Mucosa of descending colon (tissue), 3 donors: ENCODE results near the gene ZNF595. TPM values are rescaled to one million over a fixed set of nuclear protein-coding genes. Genes with fewer than 3 reads are reported as not detected.
A peak's percentile ranks its signal among the peaks of the same experiment; 100 is the strongest.

Source experiments
- ATAC-seq: fragments of 200-7000 bp; cut with Tn5 transposase; one replicate; pipeline ENCODE4 v1.9.1; 2020; ENCODE audit warnings: mild to moderate bottlenecking, moderate library complexity
- DNase-seq, 3 donors: peaks; one replicate each; pipeline ENCODE4 v3.0.0-alpha.2; 2020
- H3K36me3 ChIP-seq: fragments of 200-600 bp; one replicate; pipeline ENCODE4 v1.8.0; 2021; ENCODE audit warnings: low read depth, mild to moderate bottlenecking
- H3K4me1 ChIP-seq: fragments of 200-600 bp; one replicate; pipeline ENCODE4 v1.8.0; 2021; ENCODE audit warnings: low read depth, mild to moderate bottlenecking
- H3K4me3 ChIP-seq: fragments of 200-600 bp; one replicate; pipeline ENCODE4 v1.8.0; 2021; ENCODE audit warnings: mild to moderate bottlenecking
- H3K9me3 ChIP-seq: fragments of 200-600 bp; one replicate; pipeline ENCODE4 v1.8.0; 2021; ENCODE audit warnings: mild to moderate bottlenecking
- intact Hi-C, 2 donors: fragments of 100-400 bp; cut with DNase I in 1 of 2; cut with micrococcal nuclease in 1 of 2; formaldehyde crosslinking; loops; one replicate each; pipeline versions ENCODE4 v1.11.0 to v1.11.1; 2022; cut with DNase I, micrococcal nuclease
- total RNA-seq, 3 donors: library from RNA; stranded (reverse); fragmentation: NEBNext Ultra II Directional in 2 of 3; extraction: Animal tissue kit (Norgen Biotek cat#: 25700) in 2 of 3; gene quantifications; one replicate each; pipeline versions ENCODE4 v1.2.1 to v1.2.4, GENCODE V29; 2021 to 2023
- TF ChIP-seq, protein P1 (sequence below): fragments of 200-600 bp; IDR thresholded peaks from one replicate; pipeline ENCODE4 v1.8.0; 2022; ENCODE audit warnings: antibody characterized with exemption, mild to moderate bottlenecking
- donor health status: DM: no; HTN: no; CAD: no; lungs with moderate emphysema.
- donor health status: DM: no; HTN: no; CAD: no.
- donor health status: DM: no; HTN: yes; CAD: no.

The ZNF595 gene
- total RNA-seq, 3 donors from 2014 or later = 10.0 to 24.3 (median 17.5) TPM

DNA sequence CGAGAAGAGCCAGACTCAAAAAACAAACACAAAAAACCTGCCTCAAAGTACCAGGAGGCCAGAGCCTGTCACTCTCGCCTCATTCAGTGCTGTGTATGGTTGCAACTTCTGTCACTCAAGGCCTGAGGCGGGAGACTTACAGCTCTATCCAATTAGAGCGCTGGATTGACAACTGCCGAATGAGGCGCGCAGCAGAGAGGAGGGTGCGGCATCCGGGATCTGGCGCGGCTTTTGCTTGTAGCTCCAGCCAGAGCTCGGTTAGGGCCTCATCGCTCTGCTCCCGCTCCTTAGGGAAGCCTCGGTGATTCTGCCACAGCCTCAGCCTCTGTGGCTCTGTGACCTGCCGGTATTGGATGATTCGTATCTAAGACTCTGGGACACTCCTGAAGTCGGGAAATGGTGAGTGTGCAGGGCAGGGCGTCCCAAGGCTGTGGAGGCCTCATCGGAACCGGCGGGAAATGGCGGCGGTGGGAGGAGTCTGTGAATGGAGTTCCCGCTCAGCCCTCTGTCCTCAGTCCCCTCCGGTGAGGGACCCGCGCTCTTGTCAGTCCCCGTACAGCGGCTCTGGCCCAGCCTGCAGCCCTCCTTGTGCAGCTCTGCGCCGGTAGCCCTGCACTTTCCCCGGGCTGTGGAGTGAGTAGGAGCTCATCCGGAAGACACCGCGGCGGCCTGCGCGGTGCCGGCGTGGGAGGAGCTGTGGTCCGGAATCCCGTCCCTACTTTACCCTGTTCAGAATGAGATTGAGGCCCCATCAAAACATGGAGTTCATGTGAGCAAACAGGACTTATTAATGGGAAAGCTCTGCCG is 71.4 kb downstream of the ZNF595 start, which contains the start of gene ZNF718:
Gene ZNF718, plus strand, starts transcription at position 227 of the 807 bp plus-strand sequence. Its CDS starts 170 bp downstream, at position 397.
- TF ChIP-seq, protein P1, sequence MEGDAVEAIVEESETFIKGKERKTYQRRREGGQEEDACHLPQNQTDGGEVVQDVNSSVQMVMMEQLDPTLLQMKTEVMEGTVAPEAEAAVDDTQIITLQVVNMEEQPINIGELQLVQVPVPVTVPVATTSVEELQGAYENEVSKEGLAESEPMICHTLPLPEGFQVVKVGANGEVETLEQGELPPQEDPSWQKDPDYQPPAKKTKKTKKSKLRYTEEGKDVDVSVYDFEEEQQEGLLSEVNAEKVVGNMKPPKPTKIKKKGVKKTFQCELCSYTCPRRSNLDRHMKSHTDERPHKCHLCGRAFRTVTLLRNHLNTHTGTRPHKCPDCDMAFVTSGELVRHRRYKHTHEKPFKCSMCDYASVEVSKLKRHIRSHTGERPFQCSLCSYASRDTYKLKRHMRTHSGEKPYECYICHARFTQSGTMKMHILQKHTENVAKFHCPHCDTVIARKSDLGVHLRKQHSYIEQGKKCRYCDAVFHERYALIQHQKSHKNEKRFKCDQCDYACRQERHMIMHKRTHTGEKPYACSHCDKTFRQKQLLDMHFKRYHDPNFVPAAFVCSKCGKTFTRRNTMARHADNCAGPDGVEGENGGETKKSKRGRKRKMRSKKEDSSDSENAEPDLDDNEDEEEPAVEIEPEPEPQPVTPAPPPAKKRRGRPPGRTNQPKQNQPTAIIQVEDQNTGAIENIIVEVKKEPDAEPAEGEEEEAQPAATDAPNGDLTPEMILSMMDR = no peak
- no peaks in the 10 kb centered on the region for H3K36me3 ChIP-seq
- H3K9me3 ChIP-seq = peaks cover 8% of the 10 kb centered on the region
- intact Hi-C loops = no loop called here
- DNase-seq = peak; percentile 95 to 98 (median 95)
- peaks cover 6% of the 10 kb centered on the region for H3K4me1 ChIP-seq
- peak; percentile 97 for ATAC-seq
- peak within 1 kb of the TSS; percentile 77 for H3K4me3 ChIP-seq

DNA sequence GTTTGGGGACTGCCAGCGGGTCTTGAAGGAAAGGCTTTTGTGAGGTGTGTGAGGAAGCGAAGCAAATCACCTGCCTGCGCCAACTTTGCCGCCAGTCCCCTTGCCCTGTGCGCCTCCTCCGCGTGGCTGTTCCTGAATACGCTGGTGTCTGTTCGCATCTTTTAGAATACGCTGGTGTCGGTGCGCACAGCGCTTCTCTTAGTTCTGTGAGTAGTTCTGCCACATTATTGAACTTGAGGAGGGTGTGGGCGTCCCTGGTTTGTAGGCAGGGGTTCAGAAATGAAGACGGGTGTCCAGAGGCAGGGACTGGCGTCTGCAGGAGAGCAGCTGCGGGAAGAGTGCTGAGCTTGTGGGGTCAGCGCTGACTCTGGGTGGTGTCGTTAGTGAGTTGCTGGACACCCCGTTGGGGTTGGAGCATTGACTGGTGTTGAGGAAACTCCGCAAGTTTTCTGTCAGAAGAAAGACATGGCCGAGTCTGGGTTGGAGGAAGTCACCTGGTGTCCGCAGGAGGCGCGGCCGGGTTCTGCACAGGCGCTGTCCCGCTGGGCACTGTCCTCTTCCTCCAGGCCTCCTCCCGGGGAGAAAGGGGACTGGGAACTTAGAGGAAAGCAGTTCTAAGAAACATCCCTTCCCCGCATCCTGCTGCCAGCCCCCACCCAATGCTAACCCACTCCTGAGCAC is 72.1 kb downstream of the ZNF595 start:
- no peaks in the 10 kb centered on the region for H3K36me3 ChIP-seq
- peak overlapping the region; percentile 77 for H3K4me3 ChIP-seq
- peaks cover 6% of the 10 kb centered on the region for H3K4me1 ChIP-seq
- peaks cover 6% of the 10 kb centered on the region for H3K9me3 ChIP-seq
- intact Hi-C loops = no loop called here
- DNase-seq (peak; percentile 66 to 77 (median 69)), ATAC-seq (peak; percentile 73)
- TF ChIP-seq, protein P1 = no peak

DNA sequence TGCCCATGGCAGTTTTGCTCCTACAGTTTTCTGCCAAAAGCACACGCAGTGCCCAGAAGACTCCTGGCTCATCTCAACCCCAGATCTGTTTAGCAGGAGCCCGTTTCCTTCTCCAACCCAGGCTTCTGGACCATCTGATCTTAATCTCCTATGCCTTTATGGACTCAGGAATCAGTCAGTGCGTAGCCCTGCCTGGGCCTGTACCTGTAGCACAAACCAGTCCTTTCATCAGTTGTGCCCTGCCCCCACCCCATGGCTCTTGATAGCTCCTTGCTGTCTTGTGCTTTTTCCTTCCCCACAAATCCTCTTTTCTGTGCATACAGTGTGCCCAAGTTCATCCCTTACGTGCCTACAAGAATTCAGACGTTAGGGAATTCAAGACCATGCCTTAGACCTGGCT is 72.7 kb downstream of the ZNF595 start:
- no peaks in the 10 kb centered on the region for H3K36me3 ChIP-seq
- DNase-seq (peak in 2 of 3 donors; percentile 26 to 29), ATAC-seq (no peak)
- intact Hi-C loops = no loop called here
- H3K4me1 ChIP-seq = peaks cover 6% of the 10 kb centered on the region
- TF ChIP-seq, protein P1 = no peak
- peaks cover 6% of the 10 kb centered on the region for H3K9me3 ChIP-seq
- no peak overlapping the region for H3K4me3 ChIP-seq

DNA sequence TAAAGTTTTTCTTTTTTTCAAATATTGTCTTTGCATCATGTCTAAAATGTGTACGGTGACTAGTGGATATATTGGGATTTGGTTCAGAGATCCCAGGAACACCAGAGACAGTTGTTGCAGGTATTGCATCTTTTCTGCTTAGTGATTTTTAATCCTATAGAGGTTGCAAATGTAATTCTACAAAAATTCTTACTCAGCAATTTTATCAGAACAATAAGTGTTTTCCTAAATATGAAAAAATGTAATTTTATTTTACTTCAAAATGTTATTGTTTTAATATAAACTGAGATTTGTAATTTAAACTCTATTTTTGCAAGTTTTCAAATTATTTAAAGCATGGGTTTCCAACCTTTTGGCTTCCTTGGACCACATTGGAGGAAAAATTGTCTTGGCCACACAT is 79.4 kb downstream of the ZNF595 start:
- H3K9me3 ChIP-seq = peaks cover 43% of the 10 kb centered on the region
- H3K36me3 ChIP-seq = peaks cover 20% of the 10 kb centered on the region
- ATAC-seq (no peak), DNase-seq (no peak)
- no peaks in the 10 kb centered on the region for H3K4me1 ChIP-seq
- no peak overlapping the region for H3K4me3 ChIP-seq
- TF ChIP-seq, protein P1 = no peak
- intact Hi-C loops = no loop called here

Other genes with a start within 250 kb of the ZNF595 start
- gene ZNF718, start 71.2 kb downstream of the ZNF595 start, total RNA-seq = 1 to 10 TPM; 5.2 to 7.4 (median 6.4) TPM